NCI-H2196 treated with DMSO at 0.1 percent for 48 hours (cell line): ENCODE results near the gene CENPN.

Source experiments
- DNase-seq: peaks from one replicate; lab custom pipeline; 2025; ENCODE audit not compliant: unreplicated experiment; lab: John Stamatoyannopoulos, UW

The CENPN gene

DNA sequence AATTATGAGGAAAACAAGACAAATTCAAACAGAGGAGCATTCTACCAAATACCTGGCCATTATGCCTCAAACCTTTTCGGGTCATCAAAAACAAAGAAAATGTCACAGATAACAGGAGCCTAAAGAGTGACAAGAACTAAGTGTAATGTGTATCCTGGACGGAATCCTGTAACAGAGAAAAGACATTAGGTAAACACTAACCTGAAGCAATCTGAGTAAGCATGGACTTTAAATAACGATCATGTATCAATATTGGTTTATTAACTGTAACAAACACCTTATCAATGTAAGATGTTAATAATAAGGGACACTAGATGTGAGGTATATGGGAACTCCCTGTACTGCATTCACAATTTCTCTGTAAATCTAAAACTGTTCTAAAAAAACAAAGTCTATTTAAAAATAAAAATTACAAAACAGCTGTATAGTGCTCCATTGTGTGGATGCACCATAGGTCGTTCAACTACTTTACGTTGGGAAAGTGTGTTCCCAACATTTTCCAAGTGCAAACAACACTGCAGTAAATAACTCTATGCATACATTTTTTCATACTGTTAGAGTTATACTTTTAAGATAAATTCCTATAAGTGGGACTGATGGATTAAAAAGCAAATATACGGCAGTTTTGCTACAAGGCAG, 15.1 kb upstream of the CENPN start:
- no peak for DNase-seq

- no peak for DNase-seq
Observed at GRCh38 chr16:80992676-80993293, 14.2 kb upstream of the CENPN start.

DNA sequence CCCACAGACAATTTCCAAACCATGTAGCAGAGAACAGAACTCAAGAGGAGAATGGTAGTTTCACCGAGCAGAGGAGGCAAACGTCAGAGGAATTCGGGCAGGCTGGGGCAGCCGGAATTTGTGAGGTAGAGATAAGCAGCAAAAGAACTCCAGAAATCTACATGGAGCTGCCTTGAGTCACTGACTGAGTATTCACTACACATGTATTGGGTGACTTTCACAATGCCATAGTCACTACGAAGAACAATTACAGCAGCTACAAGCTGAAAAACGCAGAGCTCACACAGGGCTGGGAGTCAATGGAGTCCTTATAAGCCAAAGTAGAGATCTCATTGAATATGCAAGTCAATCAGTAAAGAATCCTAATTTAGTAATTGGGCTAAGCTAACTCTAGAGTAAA, 13.7 kb upstream of the CENPN start:
- DNase-seq: no peak

GRCh38 chr16:80993834-80994233, 13.2 kb upstream of the CENPN start:
- DNase-seq: no peak

DNA sequence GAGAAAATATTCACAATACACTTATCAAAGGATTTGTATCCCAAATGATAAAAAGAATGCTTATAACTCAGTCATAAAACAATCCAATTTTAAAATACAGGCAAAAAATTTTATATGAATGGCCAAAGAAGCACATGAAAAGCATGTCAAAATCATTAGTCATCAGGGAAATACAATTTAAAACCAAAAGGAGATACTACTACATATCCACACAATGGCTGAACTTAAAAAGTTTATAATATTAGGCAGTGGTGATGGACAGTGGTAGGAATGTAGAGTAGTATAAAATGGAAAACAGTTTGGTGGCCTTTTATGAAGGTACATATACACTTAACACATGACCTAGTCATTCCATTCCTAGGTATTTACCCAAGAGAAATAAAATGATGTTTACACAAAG, 12.6 kb upstream of the CENPN start:
- DNase-seq: no peak

- no peak for DNase-seq
Observed at GRCh38 chr16:80996688-80997138, 10.3 kb upstream of the CENPN start.

DNA sequence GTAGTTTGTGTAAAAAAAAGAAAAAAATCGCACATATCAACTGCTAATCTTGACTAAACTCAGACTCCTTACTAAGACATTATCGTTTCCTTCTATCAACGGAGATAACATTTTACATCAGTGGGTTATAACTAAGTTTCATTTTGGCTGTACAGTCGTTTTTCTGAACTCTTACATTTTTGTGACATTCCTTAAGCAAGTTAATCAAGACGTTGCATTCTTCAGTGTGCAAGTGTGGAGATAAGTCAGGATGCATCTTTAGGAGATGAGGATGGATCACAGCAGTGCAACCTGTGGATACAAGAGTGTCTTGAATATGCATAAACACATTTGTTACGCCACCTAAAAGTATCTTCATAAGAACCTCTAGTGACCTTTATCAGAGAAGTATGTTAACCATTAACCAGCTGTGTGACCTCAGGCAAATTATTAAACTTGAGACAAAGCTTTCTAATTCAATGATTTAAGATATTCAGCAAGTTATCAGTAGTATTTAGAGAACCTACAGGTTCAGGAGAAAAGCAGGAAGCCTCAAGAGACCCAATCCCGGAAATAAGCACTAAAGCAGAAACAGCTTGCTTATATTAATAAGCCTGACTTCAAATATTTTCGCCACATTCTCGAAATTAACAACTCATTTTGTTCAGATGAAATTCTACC, 9.7 kb upstream of the CENPN start:
- no peak for DNase-seq

GRCh38 chr16:80997964-80998620, 8.9 kb upstream of the CENPN start:
- DNase-seq: no peak

- DNase-seq: no peak
Observed at GRCh38 chr16:81000873-81001272, 6.1 kb upstream of the CENPN start.

GRCh38 chr16:81001330-81001729, 5.7 kb upstream of the CENPN start:
- DNase-seq: no peak

GRCh38 chr16:81003064-81003463, 4.0 kb upstream of the CENPN start:
- DNase-seq: no peak

- no peak for DNase-seq
Observed at GRCh38 chr16:81003610-81004460, 3.2 kb upstream of the CENPN start.

- DNase-seq: no peak
Observed at GRCh38 chr16:81004646-81005353, 2.2 kb upstream of the CENPN start.

- no peak for DNase-seq
Observed at GRCh38 chr16:81005610-81006161, 1.3 kb upstream of the CENPN start.

GRCh38 chr16:81006211-81006812, 702 bp upstream of the CENPN start:
- DNase-seq: no peak

DNA sequence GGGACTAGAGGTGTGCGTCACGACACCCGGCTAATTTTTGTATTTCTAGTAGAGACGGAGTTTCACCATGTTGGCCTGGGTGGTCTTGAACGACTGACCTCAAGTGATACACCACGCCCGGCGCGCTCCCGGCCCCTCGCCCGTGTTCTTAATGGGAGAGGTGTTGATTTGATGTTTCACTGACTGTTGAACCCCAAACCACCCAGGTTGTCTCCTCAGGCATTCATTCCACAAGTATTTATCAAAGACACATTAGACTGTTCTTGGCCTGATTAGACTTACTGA, 1.4 kb downstream of the CENPN start:
- DNase-seq: no peak

DNA sequence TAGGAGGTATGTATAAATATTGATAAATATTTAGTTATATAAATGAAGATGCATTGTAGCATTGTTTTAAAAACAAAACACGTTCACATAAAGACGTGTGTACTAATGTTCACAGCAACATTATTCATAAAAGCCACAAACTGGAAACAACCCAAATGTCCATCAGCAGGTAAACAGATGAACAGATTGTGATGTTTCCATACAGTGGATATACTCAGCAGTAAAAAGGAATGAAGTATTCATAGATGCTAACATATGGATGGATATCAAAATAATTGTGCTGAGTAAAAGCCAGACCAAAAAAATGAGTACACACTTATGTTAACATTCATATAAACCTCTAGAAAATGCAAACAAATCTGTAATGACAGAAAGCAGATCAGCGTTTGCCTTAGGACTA, 6.0 kb downstream of the CENPN start:
- DNase-seq: no peak

- no peak for DNase-seq
Observed at GRCh38 chr16:81014672-81015071, 7.7 kb downstream of the CENPN start.

- no peak for DNase-seq
Observed at GRCh38 chr16:81018496-81018895, 11.5 kb downstream of the CENPN start.

DNA sequence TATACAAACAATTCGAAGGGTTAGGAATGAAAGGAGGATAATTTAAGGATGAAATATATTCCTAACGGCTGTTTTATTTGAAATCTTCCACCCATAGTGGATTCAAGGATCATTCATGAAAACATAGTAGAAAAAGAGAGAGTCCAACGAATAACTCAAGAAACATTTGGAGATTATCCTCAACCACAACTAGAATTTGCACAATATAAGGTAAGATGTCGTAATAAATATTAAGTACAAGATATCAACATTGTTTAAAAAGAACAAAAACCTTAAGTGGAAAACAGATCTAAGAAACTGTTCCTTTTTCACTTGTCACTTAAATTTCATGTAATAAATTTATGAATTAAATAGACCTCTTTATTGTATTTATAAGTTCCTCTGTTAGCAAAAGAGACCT, 19.4 kb downstream of the CENPN start:
- DNase-seq: no peak
